Measurements from ENCODE around the gene RPS6KB1.
"Not testable (repeated sequence)": the region's sequence is repeated elsewhere in the genome, so short reads cannot be mapped to it uniquely, and the experiment has no call there.

The RPS6KB1 gene

DNA sequence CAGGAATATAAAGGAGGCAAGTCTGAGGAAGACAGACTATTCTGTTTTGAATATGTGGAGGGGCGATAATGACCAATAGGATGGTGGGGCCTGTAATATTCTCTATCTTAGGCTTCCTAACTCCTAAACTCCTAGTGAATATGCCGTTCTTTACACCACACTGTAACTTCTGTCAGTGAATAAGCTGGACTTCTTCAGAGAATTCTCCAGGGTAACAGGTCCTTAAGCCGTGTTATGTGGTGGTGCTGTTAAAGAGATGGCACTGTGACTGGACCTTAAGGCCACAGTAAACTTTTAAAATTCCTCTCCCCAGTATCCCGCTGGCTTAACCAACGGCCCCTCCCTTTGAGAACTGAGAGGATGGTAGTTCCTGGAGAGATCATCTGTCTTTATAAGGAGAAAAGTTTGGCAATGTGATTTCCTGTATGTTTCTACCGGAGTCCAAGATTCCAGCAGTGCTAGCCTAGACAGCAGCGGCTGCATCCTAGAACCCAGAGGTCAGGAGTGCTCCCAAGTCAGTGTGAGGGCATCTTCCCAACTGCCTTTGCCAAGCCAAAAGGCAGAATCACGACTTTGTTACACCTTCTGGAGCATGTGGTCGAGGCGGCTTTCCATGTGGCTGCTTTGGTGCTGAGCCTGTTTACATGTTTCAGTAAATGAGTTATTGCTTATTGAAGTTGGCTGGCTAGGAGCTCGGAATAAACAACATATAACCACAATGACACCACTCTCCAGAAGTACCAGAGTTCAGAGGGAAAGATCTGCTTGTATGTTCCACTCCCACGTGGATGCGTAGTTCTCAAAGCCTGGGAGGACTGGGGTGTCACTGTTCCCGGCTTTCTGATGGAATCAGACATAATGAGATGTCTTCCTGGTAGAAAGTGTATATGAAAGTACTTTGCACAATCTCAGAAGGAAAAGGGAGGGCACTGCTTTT is 41.2 kb upstream of the RPS6KB1 start:
- DNase-seq (ENCODE audit: low read depth, low spot score) = no peak
- TF ChIP-seq ZNF274 (IDR thresholded peaks at IDR 0.05; ENCODE audit: low read depth, low read length) (no peak), SUZ12 (IDR thresholded peaks at IDR 0.05; ENCODE audit: extremely low read depth, insufficient read depth, insufficient read length) (no peak), YY1 (IDR thresholded peaks at IDR 0.05; ENCODE audit: insufficient read depth, insufficient read length) (no peak)
- Histone ChIP-seq H3K4me1 (ENCODE audit: insufficient read depth, insufficient read length) (no peaks in the 10 kb centered on the region), H3K9ac (ENCODE audit: insufficient read length, low read depth) (no peak overlapping the region), H3K36me3 (ENCODE audit: insufficient read depth, insufficient read length, low read length) (no peaks in the 10 kb centered on the region), H3K27me3 (ENCODE audit: insufficient read depth, insufficient read length) (no peaks in the 10 kb centered on the region), H3K9me3 (ENCODE audit: insufficient read depth, low read length) (no peaks in the 10 kb centered on the region), H3K4me3 (ENCODE audit: insufficient read length, low read depth) (no peak overlapping the region)

DNA sequence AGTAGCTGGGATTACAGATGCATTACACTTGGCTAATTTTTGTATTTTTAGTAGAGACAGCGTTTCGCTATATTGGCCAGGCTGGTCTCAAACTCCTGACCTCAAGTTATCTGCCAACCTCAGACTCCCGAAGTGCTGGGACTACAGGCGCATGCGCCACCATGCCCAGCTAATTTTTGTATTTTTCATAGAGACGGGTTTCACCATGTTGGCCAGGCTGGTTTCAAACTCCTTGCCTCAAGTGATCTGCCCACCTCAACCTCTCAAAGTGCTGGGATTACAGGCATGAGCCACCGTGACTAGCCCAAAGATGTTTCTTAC is 40.1 kb upstream of the RPS6KB1 start:
- not testable (repeated sequence) for H3K9me3 ChIP-seq (ENCODE audit: insufficient read depth, low read length); DNase-seq (ENCODE audit: low read depth, low spot score); H3K27me3 ChIP-seq (ENCODE audit: insufficient read depth, insufficient read length); H3K36me3 ChIP-seq (ENCODE audit: insufficient read depth, insufficient read length, low read length); H3K4me1 ChIP-seq (ENCODE audit: insufficient read depth, insufficient read length); H3K9ac ChIP-seq (ENCODE audit: insufficient read length, low read depth); H3K4me3 ChIP-seq (ENCODE audit: insufficient read length, low read depth)

DNA sequence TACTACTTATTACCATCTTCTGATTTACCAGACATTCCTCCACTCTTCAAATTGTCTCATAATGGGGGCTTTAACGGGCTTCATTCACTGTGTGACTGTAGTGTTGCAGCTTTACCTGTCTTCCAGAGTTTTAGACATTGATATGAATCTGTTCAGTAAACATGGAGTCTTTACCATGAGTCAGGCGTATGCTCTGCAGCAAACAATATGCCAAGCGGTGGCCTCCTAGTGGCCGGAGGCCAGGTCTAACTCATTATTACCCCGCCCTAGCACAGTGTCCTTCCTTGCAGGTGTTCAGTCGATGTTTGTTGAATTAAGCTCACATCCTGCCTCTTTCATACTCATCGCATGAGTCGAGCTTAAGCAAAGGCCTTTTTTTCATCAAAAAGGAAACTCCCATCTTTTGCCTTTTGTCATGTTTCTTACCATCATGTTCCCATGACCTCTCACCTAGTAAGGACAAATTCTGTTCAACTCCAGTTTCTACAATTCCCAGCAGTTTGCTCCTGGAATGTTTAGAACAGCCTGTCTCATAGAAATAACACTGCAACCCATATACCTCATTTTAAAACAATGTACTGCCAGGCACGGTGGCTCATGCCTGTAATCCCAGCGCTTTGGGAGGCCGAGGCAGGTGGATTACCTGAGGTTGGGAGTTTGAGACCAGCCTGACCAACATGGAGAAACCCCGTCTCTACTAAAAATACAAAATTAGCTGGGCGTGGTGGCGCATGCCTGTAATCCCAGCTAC is 39.6 kb upstream of the RPS6KB1 start:
- H3K4me1 ChIP-seq (ENCODE audit: insufficient read depth, insufficient read length) = no peaks in the 10 kb centered on the region
- H3K27me3 ChIP-seq (ENCODE audit: insufficient read depth, insufficient read length) = no peaks in the 10 kb centered on the region
- H3K36me3 ChIP-seq (ENCODE audit: insufficient read depth, insufficient read length, low read length) = no peaks in the 10 kb centered on the region
- H3K4me3 ChIP-seq (ENCODE audit: insufficient read length, low read depth) = no peak overlapping the region
- DNase-seq (ENCODE audit: low read depth, low spot score) = no peak
- no peak overlapping the region for H3K9ac ChIP-seq (ENCODE audit: insufficient read length, low read depth)
- TF ChIP-seq YY1 (IDR thresholded peaks at IDR 0.05; ENCODE audit: insufficient read depth, insufficient read length) = no peak
- TF ChIP-seq ZNF274 (IDR thresholded peaks at IDR 0.05; ENCODE audit: low read depth, low read length) = no peak
- TF ChIP-seq SUZ12 (IDR thresholded peaks at IDR 0.05; ENCODE audit: extremely low read depth, insufficient read depth, insufficient read length) = no peak
- no peaks in the 10 kb centered on the region for H3K9me3 ChIP-seq (ENCODE audit: insufficient read depth, low read length)

- not testable (repeated sequence) for H3K36me3 ChIP-seq (ENCODE audit: insufficient read depth, insufficient read length, low read length); H3K27me3 ChIP-seq (ENCODE audit: insufficient read depth, insufficient read length); H3K4me1 ChIP-seq (ENCODE audit: insufficient read depth, insufficient read length); H3K9ac ChIP-seq (ENCODE audit: insufficient read length, low read depth); DNase-seq (ENCODE audit: low read depth, low spot score); H3K4me3 ChIP-seq (ENCODE audit: insufficient read length, low read depth); H3K9me3 ChIP-seq (ENCODE audit: insufficient read depth, low read length)
Observed at GRCh38 chr17:59853919-59854729, 38.8 kb upstream of the RPS6KB1 start.

DNA sequence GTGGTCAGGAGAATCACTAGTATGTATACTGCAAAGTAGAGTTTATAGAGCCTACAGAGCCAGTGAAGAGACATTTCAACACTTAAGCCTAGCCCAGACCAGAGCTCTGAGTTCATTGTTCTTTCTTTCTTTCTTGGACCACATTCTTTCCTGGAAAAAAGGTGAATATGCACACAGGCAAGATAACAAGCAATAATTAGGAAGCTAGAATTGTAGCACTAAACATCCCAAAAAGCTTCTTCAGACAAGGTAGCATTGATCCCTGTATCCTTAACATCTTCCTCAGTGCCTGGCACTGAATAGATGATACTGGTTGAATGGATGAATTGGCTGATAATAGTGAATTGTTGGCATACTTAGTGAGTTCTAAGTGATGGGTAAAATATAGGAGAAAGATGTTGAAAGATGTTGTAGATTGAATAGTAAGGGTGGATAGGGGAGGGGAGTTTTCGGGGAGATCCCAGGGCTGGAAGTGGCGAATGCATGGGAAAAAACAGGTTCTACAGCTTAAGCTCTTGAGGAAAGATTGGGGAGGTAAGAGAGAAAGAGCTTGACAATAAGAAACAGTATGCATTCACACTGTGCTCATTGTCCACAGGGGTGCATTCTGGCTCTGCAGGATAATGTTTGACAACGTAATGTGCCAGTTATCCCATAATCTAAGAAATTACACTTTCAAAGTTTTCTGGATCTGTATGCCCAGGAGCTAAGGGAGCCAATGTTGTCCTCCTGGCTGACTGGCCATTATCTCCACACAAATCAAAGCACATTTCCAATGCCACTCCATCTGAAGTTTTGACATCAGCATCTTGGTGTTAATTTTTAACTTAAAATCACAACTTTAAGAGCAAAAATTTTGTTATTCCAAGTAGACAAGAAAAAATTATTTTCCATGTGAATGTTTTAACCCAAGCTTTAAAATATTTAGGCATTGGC is 35.8 kb upstream of the RPS6KB1 start:
- DNase-seq (ENCODE audit: low read depth, low spot score) = no peak
- Histone ChIP-seq H3K9ac (ENCODE audit: insufficient read length, low read depth) (no peak overlapping the region), H3K27me3 (ENCODE audit: insufficient read depth, insufficient read length) (no peaks in the 10 kb centered on the region), H3K4me3 (ENCODE audit: insufficient read length, low read depth) (no peak overlapping the region), H3K36me3 (ENCODE audit: insufficient read depth, insufficient read length, low read length) (peaks cover 21% of the 10 kb centered on the region), H3K9me3 (ENCODE audit: insufficient read depth, low read length) (no peaks in the 10 kb centered on the region), H3K4me1 (ENCODE audit: insufficient read depth, insufficient read length) (no peaks in the 10 kb centered on the region)
- TF ChIP-seq SUZ12 (IDR thresholded peaks at IDR 0.05; ENCODE audit: extremely low read depth, insufficient read depth, insufficient read length) = no peak

- no peak for TF ChIP-seq ZNF274 (IDR thresholded peaks at IDR 0.05; ENCODE audit: low read depth, low read length)
- no peak for TF ChIP-seq YY1 (IDR thresholded peaks at IDR 0.05; ENCODE audit: insufficient read depth, insufficient read length)
- no peak for TF ChIP-seq SUZ12 (IDR thresholded peaks at IDR 0.05; ENCODE audit: extremely low read depth, insufficient read depth, insufficient read length)
- H3K36me3 ChIP-seq (ENCODE audit: insufficient read depth, insufficient read length, low read length) = peaks cover 29% of the 10 kb centered on the region
- H3K9ac ChIP-seq (ENCODE audit: insufficient read length, low read depth) = no peak overlapping the region
- no peaks in the 10 kb centered on the region for H3K9me3 ChIP-seq (ENCODE audit: insufficient read depth, low read length)
- H3K4me3 ChIP-seq (ENCODE audit: insufficient read length, low read depth) = no peak overlapping the region
- H3K4me1 ChIP-seq (ENCODE audit: insufficient read depth, insufficient read length) = no peaks in the 10 kb centered on the region
- H3K27me3 ChIP-seq (ENCODE audit: insufficient read depth, insufficient read length) = no peaks in the 10 kb centered on the region
- DNase-seq (ENCODE audit: low read depth, low spot score) = no peak
Observed at GRCh38 chr17:59858167-59858816, 34.6 kb upstream of the RPS6KB1 start.
